Raji (cell line): ENCODE results near the gene ARSD.

Experiments
- POLR2A ChIP-seq: IDR thresholded peaks from 2 replicates; pipeline ENCODE4 v1.6.1; 2011; ENCODE audit warnings: low read depth, low read length, control low read depth; ENCODE audit not compliant: insufficient read depth

ARSD gene, protein sequence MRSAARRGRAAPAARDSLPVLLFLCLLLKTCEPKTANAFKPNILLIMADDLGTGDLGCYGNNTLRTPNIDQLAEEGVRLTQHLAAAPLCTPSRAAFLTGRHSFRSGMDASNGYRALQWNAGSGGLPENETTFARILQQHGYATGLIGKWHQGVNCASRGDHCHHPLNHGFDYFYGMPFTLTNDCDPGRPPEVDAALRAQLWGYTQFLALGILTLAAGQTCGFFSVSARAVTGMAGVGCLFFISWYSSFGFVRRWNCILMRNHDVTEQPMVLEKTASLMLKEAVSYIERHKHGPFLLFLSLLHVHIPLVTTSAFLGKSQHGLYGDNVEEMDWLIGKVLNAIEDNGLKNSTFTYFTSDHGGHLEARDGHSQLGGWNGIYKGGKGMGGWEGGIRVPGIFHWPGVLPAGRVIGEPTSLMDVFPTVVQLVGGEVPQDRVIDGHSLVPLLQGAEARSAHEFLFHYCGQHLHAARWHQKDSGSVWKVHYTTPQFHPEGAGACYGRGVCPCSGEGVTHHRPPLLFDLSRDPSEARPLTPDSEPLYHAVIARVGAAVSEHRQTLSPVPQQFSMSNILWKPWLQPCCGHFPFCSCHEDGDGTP

DNA sequence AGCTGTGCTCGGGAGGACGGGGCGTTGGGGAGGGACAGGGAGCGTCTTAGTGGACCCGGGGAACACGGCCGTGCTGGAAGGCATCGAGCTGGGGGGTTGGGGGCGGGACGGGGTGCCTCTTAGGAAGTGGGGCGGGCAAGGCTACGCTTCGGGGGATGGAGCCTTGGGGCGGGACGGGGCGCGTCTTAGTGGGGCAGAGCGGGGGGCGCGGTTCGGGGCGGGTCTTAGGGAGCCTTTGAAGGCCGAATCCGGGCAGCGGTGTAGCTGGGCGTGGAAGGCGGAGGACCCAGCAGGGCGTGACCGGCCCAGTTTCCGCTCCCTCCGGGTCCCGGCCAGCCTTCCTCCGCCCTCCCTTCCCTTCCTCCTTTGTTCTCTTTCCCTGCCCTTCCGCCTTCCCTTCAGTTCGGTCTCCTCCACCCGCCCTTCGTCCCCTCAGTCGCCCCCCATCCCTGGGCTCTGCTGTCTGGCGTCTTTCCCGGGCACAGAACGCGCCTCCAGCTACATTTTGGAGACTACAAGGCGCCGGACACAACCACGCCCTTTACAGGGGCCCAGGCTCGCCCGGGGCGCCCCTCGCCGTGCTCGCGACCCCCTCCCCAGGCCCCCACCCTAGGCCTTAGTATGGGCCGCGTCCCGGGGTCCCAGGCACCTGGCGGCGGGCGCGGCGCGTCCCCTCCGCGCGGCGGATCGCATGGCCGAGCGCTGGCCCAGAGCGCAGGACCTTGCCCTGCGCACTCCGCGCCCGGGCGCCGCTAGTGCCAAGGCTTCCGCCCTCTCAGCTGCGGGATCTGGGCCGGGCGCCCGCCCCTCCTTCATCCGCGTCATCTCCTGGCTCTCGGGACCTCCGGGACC lies at the start of gene ARSD:
Gene ARSD (minus strand): TSS at position 757 of the 852 bp plus-strand sequence. CDS start 64 bp downstream, at position 693.
- no peak for TF ChIP-seq POLR2A

DNA sequence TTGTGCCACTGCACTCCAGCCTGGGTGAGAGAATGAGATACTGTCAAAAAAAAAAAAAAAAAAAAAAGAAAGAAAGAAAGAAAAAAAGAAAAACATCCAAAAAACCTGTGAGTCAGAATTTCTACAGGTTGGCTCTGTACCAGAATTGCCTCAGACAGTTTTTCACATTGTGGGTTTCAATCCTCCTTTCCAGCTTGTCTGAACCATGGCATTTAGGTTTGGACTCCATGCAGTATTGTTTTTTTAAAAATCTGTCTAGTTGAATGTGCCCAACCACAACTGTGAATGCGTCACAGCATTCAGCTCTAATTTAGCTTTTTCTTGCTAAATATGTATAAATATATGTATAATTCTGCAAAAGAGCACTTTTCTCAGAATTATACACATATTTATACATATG lies 45.8 kb upstream of the ARSD start:
- TF ChIP-seq POLR2A = no peak

DNA sequence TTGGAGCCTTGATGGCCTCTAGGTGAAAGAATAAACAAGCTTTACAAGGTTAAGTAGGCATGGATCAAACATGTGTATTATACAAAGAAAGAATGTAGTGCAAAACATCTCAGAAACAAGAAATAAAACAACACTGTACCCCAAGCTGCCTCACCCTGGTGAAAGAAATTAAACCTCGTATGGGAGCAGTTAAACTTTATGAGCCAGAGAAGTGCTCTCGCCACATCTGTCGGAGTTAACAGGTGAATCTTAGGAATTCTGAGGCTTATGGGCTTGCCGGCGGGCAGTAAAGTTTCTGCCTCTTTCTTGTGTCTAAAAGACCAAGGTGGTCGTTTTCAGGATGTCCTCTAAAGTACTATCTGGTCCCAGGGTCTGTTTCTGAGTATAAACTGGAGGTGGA lies 43.3 kb upstream of the ARSD start:
- no peak for TF ChIP-seq POLR2A

DNA sequence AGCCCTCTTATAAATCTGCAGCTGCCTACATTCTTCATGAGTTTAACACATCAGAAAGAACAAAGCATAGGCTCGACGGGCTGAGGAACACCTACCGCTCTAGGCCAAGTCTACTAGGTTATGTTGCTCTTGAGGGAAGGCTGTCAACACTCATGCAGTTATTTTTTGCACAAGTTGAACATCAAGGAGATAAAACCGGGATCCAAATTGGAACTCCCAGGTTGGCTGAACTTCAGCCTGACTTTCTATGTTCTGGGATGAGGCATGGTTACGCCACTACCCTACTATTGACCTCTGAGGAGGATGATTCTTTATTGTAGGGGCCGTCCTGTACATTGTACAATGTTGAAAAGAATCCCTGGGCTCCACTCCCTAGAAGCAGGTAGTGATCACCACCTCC lies 39.9 kb upstream of the ARSD start:
- TF ChIP-seq POLR2A = no peak

DNA sequence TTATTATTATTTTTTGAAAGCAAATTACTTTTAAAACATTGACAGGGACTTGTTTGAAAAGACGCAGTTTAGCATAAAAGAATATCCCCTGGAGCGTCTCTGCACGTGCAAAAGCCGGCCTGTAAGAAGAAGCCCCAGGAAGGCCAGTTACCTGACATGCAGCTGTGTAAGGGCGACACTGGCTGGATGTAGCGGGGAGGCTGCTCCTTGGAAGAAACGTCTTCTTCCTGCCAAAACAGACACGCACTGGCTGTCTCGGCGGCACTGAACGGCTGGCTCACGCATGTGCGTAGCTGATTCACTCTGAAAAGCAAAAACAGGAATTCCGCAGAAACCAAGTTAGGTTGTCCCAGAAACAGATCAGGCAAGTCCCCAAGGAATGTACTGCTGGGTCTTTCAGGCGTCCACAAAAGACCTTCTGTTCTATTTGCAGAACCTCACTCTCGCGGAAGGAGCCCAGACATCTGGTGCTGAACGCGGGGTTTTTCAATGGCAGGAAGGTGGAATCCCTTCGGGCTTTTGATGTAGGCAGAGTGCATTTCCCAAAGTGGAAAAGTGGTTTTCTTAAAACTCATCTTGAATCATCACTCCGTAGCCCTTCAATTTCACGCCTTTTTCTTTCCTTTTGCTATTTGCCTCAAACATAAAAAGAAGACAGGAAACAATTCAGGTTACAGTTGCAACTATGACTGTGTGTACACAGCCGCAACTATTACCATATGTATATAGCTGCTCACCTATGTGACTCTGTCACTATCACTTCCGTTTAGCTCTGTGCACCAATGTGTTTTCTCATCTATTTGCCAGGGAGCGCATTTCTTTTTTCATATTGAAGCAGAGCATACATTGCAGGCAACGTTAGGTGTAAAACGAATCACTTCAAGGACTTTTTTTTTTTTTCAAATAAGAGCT lies 39.1 kb upstream of the ARSD start:
- TF ChIP-seq POLR2A = no peak

DNA sequence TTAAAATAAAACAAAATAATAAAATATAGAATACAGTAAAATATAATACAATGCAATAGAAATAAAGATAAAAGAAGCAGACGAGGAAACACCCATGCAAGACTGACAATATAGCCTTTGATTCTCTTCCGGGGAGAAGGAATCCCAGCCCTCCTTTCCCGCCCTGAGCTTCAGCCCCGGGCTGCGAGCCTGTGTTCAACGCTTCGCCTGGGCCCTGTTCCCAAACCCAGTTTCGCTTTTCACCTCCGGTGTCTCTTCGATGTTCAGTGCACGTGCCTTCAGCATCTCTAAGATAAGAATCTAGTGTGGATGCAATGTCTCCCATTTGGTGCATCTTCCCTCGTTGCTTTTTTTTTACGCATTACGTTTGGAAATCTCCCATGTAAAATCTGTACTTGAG lies 38.4 kb upstream of the ARSD start:
- TF ChIP-seq POLR2A = no peak

DNA sequence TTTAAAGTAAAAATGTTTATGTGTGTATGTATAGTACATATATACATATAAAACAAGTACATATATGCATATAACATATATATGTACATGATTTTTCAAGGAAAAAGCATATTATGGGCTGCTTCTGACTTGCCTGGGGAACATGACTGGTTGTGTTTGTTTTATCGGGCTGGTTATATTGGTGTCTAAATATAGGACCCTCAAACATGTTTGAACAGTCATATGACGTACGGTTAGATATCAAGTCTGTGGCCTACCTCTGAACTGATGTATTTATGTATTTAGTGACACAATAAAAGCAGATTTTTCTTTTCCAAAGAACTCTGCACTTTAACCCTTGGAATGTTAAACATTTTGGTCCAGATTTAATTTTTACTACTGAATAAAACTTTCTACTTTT lies 37.9 kb upstream of the ARSD start:
- no peak for TF ChIP-seq POLR2A

DNA sequence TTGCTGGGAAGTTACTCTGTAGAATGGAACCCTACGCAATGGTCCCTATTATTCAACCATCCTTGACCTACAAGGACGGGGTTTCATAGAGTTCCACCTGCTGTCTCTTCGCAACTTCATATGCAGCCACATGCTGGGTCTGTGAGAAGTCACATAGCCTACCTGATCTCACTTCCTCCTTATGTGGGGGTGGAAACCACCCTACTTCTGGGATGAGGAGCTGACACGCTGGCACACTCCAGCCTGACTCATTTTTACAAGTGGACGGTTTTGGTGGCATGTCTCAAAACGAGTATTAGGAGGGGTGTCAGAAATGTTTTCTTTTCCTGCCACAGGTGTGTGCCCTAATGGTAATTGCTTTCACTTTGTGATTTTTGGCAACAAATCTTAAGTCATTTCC lies 36.8 kb upstream of the ARSD start:
- TF ChIP-seq POLR2A = no peak

DNA sequence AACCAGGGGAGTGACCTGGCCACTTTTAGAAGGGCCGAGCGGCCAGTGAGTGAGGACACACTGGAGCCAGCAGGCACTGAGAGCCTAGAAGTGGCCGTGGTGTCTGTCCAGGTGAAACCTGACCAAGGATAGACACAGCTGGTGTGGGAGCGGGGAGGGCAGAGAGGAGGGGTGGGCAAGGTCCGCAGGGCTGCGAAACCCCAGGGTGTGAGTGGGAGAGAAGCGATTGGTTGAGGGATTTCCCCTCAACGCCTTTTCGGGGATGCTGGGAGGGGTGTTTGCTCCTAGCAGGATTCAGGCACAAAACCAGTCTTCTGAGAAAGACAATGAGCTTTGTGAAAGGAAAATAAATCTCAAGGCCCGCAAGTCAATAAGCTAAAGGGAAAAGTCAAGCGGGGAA lies 33.2 kb upstream of the ARSD start:
- TF ChIP-seq POLR2A = no peak

DNA sequence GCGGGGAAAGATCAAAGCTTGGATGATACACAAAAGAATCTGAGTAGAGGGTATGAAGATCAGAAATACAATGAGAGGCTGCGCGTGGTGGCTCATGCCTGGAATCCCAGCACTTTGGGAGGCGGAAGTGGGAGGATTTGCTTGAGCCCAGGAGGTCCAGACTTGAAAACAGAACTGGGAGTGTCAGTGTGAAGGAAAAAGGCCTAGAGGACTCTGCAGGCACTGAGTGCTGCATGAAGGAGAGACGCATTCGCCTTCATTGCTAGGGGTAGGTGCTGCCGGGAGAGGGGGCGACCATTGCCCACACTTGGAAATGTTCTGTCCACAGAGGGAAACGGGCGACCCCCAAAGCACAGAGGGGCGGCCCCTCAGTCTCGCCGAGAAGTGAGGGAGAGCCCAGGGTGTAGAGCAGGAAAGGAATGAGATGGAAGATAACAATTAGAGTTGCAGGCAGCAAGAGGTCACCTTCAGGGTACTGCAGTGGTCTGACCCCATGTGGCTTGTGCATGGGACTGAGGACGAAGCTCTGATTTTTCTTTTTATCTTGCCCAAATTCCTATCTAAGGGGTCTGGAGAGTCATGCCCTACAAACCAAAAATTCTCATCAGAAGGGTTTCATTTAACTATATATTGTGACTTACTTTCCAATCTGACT lies 31.8 kb upstream of the ARSD start:
- TF ChIP-seq POLR2A = no peak

DNA sequence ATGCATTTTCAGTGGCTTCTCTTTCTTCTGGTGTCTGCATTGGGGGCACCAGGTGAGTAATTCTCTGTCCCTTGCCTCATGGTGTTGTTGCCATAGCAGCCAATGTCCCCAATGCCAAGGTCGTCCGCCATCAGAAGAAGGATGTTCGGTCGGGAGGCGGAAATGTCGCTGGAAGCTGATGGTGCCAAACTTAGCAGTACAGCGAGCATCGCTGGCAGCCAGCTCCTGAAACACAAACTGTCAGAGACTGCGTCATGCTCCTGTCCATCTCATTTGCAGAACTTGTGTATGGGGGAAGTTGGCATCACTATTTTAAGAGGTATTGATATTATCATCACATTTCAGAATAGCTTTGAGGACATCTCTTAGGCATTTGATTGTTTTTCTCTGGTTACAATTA lies 29.1 kb upstream of the ARSD start:
- no peak for TF ChIP-seq POLR2A

DNA sequence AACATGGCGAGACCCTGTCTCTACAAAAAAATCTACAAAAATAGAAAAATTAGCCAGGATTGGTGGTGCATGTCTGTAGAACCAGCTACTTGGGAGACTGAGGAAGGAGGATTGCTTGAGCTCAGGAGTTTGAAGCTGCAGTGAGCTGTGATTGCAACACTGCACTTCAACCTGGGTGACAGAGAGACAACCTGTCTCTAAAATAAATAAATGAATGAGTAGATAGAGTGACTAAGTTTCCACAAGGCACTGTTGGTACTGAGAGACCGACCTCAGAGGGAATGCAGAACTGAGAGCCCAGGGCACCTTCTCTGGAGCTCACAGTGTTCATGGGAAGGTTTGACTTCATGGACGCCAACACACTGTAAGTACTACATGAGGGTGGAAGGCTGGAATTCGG lies 26.7 kb upstream of the ARSD start:
- no peak for TF ChIP-seq POLR2A

DNA sequence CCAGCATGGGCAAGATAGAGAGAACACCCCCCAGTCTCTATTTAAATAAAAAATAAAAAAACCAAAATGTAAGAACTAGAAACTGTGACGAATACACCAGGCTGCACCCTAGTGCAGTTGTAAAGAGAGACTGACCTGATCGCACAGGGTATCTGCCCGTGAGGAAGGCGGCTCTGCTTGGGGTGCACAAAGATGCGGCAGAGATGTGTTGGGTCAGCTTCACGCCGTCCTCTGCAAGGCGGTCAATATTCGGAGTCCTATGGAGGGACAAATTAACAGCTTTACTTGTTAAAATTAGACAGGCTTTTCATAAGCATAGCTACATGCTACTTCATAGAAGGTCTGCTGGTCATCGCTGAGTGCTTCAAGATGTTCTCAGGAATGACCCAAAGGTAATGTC lies 26.1 kb upstream of the ARSD start:
- TF ChIP-seq POLR2A = no peak

DNA sequence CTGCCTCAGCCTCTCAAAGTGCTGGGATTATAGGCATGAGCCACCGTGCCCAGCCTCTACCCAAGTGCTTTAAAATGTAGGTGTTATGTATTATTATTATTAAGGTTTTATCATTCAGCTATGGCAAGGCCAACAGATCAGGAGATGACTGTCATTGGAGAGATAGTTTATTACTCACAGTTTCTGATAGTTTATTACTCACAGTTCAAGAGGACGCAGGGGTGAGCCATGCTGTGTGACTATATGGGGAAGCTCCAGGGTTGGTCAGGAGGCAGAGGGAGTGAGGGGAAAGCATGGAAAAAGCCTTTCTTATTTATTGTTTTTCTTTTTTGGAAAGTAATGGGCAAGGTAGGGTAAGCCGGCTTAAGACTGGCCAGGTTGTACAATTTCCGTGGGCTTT lies 25.4 kb upstream of the ARSD start:
- no peak for TF ChIP-seq POLR2A
